ENCODE results near the gene CDCA7.

CDCA7 gene

DNA sequence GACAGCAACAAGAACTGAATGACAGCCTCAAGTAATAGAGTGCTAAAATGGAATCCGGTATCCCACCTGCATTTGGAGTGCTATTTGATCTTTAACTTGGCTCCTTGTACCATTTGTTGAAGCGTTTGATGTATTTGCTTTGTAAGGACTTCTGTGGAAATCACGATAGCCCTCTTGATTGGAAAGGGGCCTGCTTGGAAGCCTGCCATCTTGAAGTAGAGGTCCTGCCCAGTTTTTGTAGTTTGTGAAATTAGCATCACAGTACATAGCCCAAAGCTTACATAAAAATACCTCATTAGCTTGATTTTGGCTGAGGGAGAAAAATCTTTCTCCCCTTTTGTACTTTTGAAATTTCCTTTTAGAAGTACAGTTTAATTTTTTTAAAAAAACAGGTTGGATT lies 2.7 kb downstream of the CDCA7 start:
- Histone ChIP-seq H3K4me2 (ENCODE audit: low read length) (peak overlapping the region; percentile 81), H3K4me3 (ENCODE audit: low read depth, low read length, poor library complexity, severe bottlenecking) (peak overlapping the region; percentile 98), H3K36me3 (ENCODE audit: insufficient read depth, low read length) (peaks cover 66% of the 10 kb centered on the region), H2AFZ (ENCODE audit: low read length) (no peak overlapping the region), H3K9me2 (ENCODE audit: low read depth, low read length) (no peaks in the 10 kb centered on the region), H3K27ac (ENCODE audit: low read depth, low read length, poor library complexity, severe bottlenecking) (peak overlapping the region; percentile 95), H3K9ac (ENCODE audit: low read length) (peak overlapping the region; percentile 100), H3K4me1 (ENCODE audit: insufficient read depth, low read length, severe bottlenecking) (peaks cover 63% of the 10 kb centered on the region), H3F3A (ENCODE audit: insufficient read depth, low read length) (no peaks in the 10 kb centered on the region), H4K20me1 (ENCODE audit: insufficient read depth, low read length) (no peaks in the 10 kb centered on the region), H3K27me3 (ENCODE audit: insufficient read depth, low read length) (no peaks in the 10 kb centered on the region), H3K79me2 (ENCODE audit: insufficient read depth, low read length) (peaks cover 62% of the 10 kb centered on the region), H3K9me3 (ENCODE audit: low read length) (no peaks in the 10 kb centered on the region)
- TF ChIP-seq, protein P1, sequence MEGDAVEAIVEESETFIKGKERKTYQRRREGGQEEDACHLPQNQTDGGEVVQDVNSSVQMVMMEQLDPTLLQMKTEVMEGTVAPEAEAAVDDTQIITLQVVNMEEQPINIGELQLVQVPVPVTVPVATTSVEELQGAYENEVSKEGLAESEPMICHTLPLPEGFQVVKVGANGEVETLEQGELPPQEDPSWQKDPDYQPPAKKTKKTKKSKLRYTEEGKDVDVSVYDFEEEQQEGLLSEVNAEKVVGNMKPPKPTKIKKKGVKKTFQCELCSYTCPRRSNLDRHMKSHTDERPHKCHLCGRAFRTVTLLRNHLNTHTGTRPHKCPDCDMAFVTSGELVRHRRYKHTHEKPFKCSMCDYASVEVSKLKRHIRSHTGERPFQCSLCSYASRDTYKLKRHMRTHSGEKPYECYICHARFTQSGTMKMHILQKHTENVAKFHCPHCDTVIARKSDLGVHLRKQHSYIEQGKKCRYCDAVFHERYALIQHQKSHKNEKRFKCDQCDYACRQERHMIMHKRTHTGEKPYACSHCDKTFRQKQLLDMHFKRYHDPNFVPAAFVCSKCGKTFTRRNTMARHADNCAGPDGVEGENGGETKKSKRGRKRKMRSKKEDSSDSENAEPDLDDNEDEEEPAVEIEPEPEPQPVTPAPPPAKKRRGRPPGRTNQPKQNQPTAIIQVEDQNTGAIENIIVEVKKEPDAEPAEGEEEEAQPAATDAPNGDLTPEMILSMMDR (IDR thresholded peaks at IDR 0.05; ENCODE audit: low read length) = no peak

DNA sequence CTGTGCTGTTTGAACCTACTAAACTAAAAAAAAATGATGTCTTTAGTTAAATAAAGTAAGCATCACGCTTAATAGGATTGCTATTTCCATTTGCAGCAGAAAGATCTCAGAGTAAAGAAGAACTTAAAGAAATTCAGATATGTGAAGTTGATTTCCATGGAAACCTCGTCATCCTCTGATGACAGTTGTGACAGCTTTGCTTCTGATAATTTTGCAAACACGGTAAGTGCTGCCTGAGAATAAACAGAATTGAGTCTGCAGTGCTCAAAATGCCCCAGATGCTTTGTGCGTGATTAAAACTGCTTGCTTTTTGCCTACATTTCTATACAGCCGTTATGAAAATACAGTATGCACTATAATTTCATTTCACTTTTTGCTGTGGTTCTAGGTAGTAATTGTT lies 3.9 kb downstream of the CDCA7 start:
- Histone ChIP-seq H3K4me3 (ENCODE audit: low read depth, low read length, poor library complexity, severe bottlenecking) (peak overlapping the region; percentile 98), H3K36me3 (ENCODE audit: insufficient read depth, low read length) (peaks cover 78% of the 10 kb centered on the region), H3K9me3 (ENCODE audit: low read length) (no peaks in the 10 kb centered on the region), H3K4me2 (ENCODE audit: low read length) (peak overlapping the region; percentile 81), H3K27me3 (ENCODE audit: insufficient read depth, low read length) (no peaks in the 10 kb centered on the region), H3K9me2 (ENCODE audit: low read depth, low read length) (no peaks in the 10 kb centered on the region), H2AFZ (ENCODE audit: low read length) (no peak overlapping the region), H3K4me1 (ENCODE audit: insufficient read depth, low read length, severe bottlenecking) (peaks cover 50% of the 10 kb centered on the region), H3K79me2 (ENCODE audit: insufficient read depth, low read length) (peaks cover 62% of the 10 kb centered on the region), H4K20me1 (ENCODE audit: insufficient read depth, low read length) (no peaks in the 10 kb centered on the region), H3K27ac (ENCODE audit: low read depth, low read length, poor library complexity, severe bottlenecking) (peak overlapping the region; percentile 95), H3K9ac (ENCODE audit: low read length) (peak overlapping the region; percentile 52), H3F3A (ENCODE audit: insufficient read depth, low read length) (no peaks in the 10 kb centered on the region)
- TF ChIP-seq, protein P1 (IDR thresholded peaks at IDR 0.05; ENCODE audit: low read length) = no peak
- TF ChIP-seq EZH2 (IDR thresholded peaks at IDR 0.05; ENCODE audit: borderline replicate concordance, low read length) = no peak

DNA sequence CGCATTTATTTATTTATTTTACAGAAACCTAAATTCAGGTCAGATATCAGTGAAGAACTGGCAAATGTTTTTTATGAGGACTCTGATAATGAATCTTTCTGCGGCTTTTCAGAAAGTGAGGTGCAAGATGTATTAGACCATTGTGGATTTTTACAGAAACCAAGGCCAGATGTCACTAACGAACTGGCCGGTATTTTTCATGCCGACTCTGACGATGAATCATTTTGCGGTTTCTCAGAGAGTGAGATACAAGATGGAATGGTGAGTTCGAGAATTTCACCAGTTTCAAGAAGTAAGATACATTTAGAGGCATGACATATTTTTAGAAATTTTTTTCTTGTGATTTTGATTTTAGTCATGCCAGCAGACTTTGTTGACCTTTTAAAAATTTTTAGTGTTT lies 4.6 kb downstream of the CDCA7 start:
- peak overlapping the region; percentile 98 for H3K4me3 ChIP-seq (ENCODE audit: low read depth, low read length, poor library complexity, severe bottlenecking)
- H3K27ac ChIP-seq (ENCODE audit: low read depth, low read length, poor library complexity, severe bottlenecking) = peak overlapping the region; percentile 95
- H3K9me2 ChIP-seq (ENCODE audit: low read depth, low read length) = no peaks in the 10 kb centered on the region
- H3K4me1 ChIP-seq (ENCODE audit: insufficient read depth, low read length, severe bottlenecking) = peaks cover 45% of the 10 kb centered on the region
- no peaks in the 10 kb centered on the region for H3K27me3 ChIP-seq (ENCODE audit: insufficient read depth, low read length)
- peaks cover 62% of the 10 kb centered on the region for H3K79me2 ChIP-seq (ENCODE audit: insufficient read depth, low read length)
- H4K20me1 ChIP-seq (ENCODE audit: insufficient read depth, low read length) = no peaks in the 10 kb centered on the region
- H3K9me3 ChIP-seq (ENCODE audit: low read length) = no peaks in the 10 kb centered on the region
- H2AFZ ChIP-seq (ENCODE audit: low read length) = no peak overlapping the region
- H3K9ac ChIP-seq (ENCODE audit: low read length) = peak overlapping the region; percentile 52
- peak overlapping the region; percentile 81 for H3K4me2 ChIP-seq (ENCODE audit: low read length)
- TF ChIP-seq, protein P1 (IDR thresholded peaks at IDR 0.05; ENCODE audit: low read length) = no peak
- TF ChIP-seq EZH2 (IDR thresholded peaks at IDR 0.05; ENCODE audit: borderline replicate concordance, low read length) = no peak
- no peaks in the 10 kb centered on the region for H3F3A ChIP-seq (ENCODE audit: insufficient read depth, low read length)
- peaks cover 84% of the 10 kb centered on the region for H3K36me3 ChIP-seq (ENCODE audit: insufficient read depth, low read length)

Data from OCI-LY1 (cell line).